Measurements from ENCODE around the gene FAAP100. TPM values are rescaled to one million over a fixed set of nuclear protein-coding genes. Genes with fewer than 3 reads are reported as not detected.

The FAAP100 gene
- total and polyA plus RNA-seq, 9 donors = 0.77 to 29.1 (median 25.0) TPM

GRCh38 chr17:81509972-81510784, 42.0 kb downstream of the FAAP100 start:
- Histone ChIP-seq H3K4me1 (ENCODE audit: insufficient read depth) (peaks cover 5% of the 10 kb centered on the region), H3K27ac (no peak overlapping the region), H3K36me3 (no peaks in the 10 kb centered on the region), H3K9me3 (no peaks in the 10 kb centered on the region), H3K4me3 (peak overlapping the region; percentile 64), H3K27me3 (no peaks in the 10 kb centered on the region)
- intact Hi-C loops (cut with DNase I) = loop anchor here (2.0 to 5.0 kb wide), 4 partner anchors 108 to 117 kb away; partner anchors contain the start of gene BAHCC1 (in 1 of the 4)
- 1 to 7% (median 3%) methylated on average over 22 of the region's 22 CpGs for WGBS, 3 donors
- no peak for DNase-seq
- TF ChIP-seq POLR2A (IDR thresholded peaks at IDR 0.05) (no peak), CTCF (IDR thresholded peaks at IDR 0.05) (no peak), EP300 (IDR thresholded peaks at IDR 0.05) (no peak)

GRCh38 chr17:81509207-81509971, 42.8 kb downstream of the FAAP100 start:
- Histone ChIP-seq H3K4me1 (ENCODE audit: insufficient read depth) (peaks cover 5% of the 10 kb centered on the region), H3K27ac (no peak overlapping the region), H3K4me3 (peak overlapping the region; percentile 64), H3K27me3 (no peaks in the 10 kb centered on the region), H3K9me3 (no peaks in the 10 kb centered on the region), H3K36me3 (no peaks in the 10 kb centered on the region)
- WGBS, 3 donors = 9 to 15% (median 13%) methylated on average over 12 of the region's 12 CpGs
- TF ChIP-seq POLR2A (IDR thresholded peaks at IDR 0.05) (no peak), CTCF (IDR thresholded peaks at IDR 0.05) (no peak), EP300 (IDR thresholded peaks at IDR 0.05) (no peak)
- DNase-seq = no peak
- intact Hi-C loops (cut with DNase I) = no loop called here

- Histone ChIP-seq H3K9me3 (no peaks in the 10 kb centered on the region), H3K4me1 (ENCODE audit: insufficient read depth) (peaks cover 5% of the 10 kb centered on the region), H3K4me3 (peak overlapping the region; percentile 64), H3K27ac (no peak overlapping the region), H3K36me3 (no peaks in the 10 kb centered on the region), H3K27me3 (no peaks in the 10 kb centered on the region)
- intact Hi-C loops (cut with DNase I) = no loop called here
- no peak for DNase-seq
- 37 to 41% (median 39%) methylated on average over 10 of the region's 10 CpGs for WGBS, 3 donors
- TF ChIP-seq CTCF (IDR thresholded peaks at IDR 0.05) (no peak), EP300 (IDR thresholded peaks at IDR 0.05) (no peak), POLR2A (IDR thresholded peaks at IDR 0.05) (no peak)
Measured at GRCh38 chr17:81508639-81509206, 43.4 kb downstream of the FAAP100 start.

- H3K27ac ChIP-seq = no peak overlapping the region
- no peak overlapping the region for H3K4me3 ChIP-seq
- no peaks in the 10 kb centered on the region for H3K27me3 ChIP-seq
- H3K9me3 ChIP-seq = no peaks in the 10 kb centered on the region
- DNase-seq = no peak
- H3K4me1 ChIP-seq (ENCODE audit: insufficient read depth) = no peaks in the 10 kb centered on the region
- TF ChIP-seq CTCF (IDR thresholded peaks at IDR 0.05) (no peak), POLR2A (IDR thresholded peaks at IDR 0.05) (no peak), EP300 (IDR thresholded peaks at IDR 0.05) (no peak)
- no peaks in the 10 kb centered on the region for H3K36me3 ChIP-seq
- intact Hi-C loops (cut with DNase I) = no loop called here
Measured at GRCh38 chr17:81503619-81504018, 48.5 kb downstream of the FAAP100 start.

Data from ovary (tissue), 9 donors.